HG03442 (cell line): Measurements from ENCODE around the gene PRKCD.

Experiments
- ATAC-seq: cut with Tn5 transposase; IDR thresholded peaks from one replicate; pipeline ENCODE4 v1.9.1; 2021; ENCODE audit warnings: mild to moderate bottlenecking, moderate library complexity; ENCODE audit not compliant: unreplicated experiment

The PRKCD gene

GRCh38 chr3:53160660-53161449 is at the start of gene PRKCD:
PRKCD (plus strand) TSS chr3:53161209; CDS start chr3:53178423, 17,214 bp downstream.
- ATAC-seq = peak; percentile 53

GRCh38 chr3:53111822-53112221 is 49.2 kb upstream of the PRKCD start:
- no peak for ATAC-seq

GRCh38 chr3:53113293-53114010 is 47.6 kb upstream of the PRKCD start:
- ATAC-seq = no peak

GRCh38 chr3:53114011-53114400 is 47.0 kb upstream of the PRKCD start:
- no peak for ATAC-seq

GRCh38 chr3:53114412-53115074 is 46.5 kb upstream of the PRKCD start:
- ATAC-seq = no peak

- no peak for ATAC-seq
Observed at GRCh38 chr3:53116956-53117355, 44.1 kb upstream of the PRKCD start.

GRCh38 chr3:53120336-53120735 is 40.7 kb upstream of the PRKCD start:
- no peak for ATAC-seq

- ATAC-seq = no peak
Observed at GRCh38 chr3:53122255-53122932, 38.6 kb upstream of the PRKCD start.

- no peak for ATAC-seq
Observed at GRCh38 chr3:53122933-53123305, 38.1 kb upstream of the PRKCD start.

GRCh38 chr3:53123510-53123909 is 37.5 kb upstream of the PRKCD start:
- no peak for ATAC-seq

GRCh38 chr3:53123953-53124352 is 37.1 kb upstream of the PRKCD start:
- ATAC-seq = no peak

GRCh38 chr3:53126601-53127000 is 34.4 kb upstream of the PRKCD start:
- ATAC-seq = no peak

GRCh38 chr3:53129344-53129743 is 31.7 kb upstream of the PRKCD start:
- ATAC-seq = no peak

- ATAC-seq = peak; percentile 77
Observed at GRCh38 chr3:53130179-53131061, 30.6 kb upstream of the PRKCD start, which contains the start of gene RFT1. RFT1 (minus strand) TSS chr3:53130435; CDS start chr3:53130400, 35 bp downstream.

GRCh38 chr3:53131096-53131495 is 29.9 kb upstream of the PRKCD start:
- ATAC-seq = no peak

GRCh38 chr3:53132347-53132746 is 28.7 kb upstream of the PRKCD start:
- ATAC-seq = no peak

GRCh38 chr3:53134631-53135232 is 26.3 kb upstream of the PRKCD start:
- ATAC-seq = peak; percentile 52

- no peak for ATAC-seq
Observed at GRCh38 chr3:53137221-53137620, 23.8 kb upstream of the PRKCD start.

- ATAC-seq = no peak
Observed at GRCh38 chr3:53137835-53138446, 23.1 kb upstream of the PRKCD start.
